Tibial nerve (tissue), 4 donors: ENCODE data around the gene TATDN2.

ENCODE experiments used
- CTCF ChIP-seq, 5 experiments: fragments of 200-600 bp in 3 of 5; fragments of 450-650 bp in 2 of 5; sonication (generic) in 3 of 5; IDR thresholded peaks; one replicate each; pipeline ENCODE4 v1.5.1; 2016 to 2019; ENCODE audit warnings: antibody characterized with exemption in 5 of 5, mild to moderate bottlenecking in 3 of 5, moderate library complexity in 2 of 5
- EP300 ChIP-seq, 2 donors: sonication (generic); formaldehyde crosslinking; IDR thresholded peaks; one replicate each; pipeline ENCODE4 v1.6.1; 2017; ENCODE audit warnings: antibody characterized with exemption in 2 of 2, mild to moderate bottlenecking in 1 of 2
- POLR2A ChIP-seq, 2 donors: fragments of 450-650 bp; IDR thresholded peaks; one replicate each; pipeline ENCODE4 v1.6.1; 2017; ENCODE audit warnings: antibody characterized with exemption in 2 of 2, mild to moderate bottlenecking in 2 of 2, moderate library complexity in 2 of 2

- no peak for TF ChIP-seq CTCF (IDR thresholded peaks at IDR 0.05)
- TF ChIP-seq POLR2A (IDR thresholded peaks at IDR 0.05): no peak
- no peak for TF ChIP-seq EP300 (IDR thresholded peaks at IDR 0.05)
Observed at GRCh38 chr3:10229576-10229975, 18.7 kb upstream of the TATDN2 start.
